ENCODE measurements around the gene PRR5L. TPM values are rescaled to one million over a fixed set of nuclear protein-coding genes. Genes with fewer than 3 reads are reported as not detected.
A peak's percentile ranks its signal among the peaks of the same experiment; 100 is the strongest.

PRR5L gene
- polyA plus RNA-seq, 3 donors = 3.5 to 16.0 (median 7.4) TPM

GRCh38 chr11:36451045-36451444 is 155.0 kb downstream of the PRR5L start:
- 92% methylated on average over 6 of the region's 6 CpGs for WGBS (ENCODE audit: insufficient coverage)
- Histone ChIP-seq H3K9ac (ENCODE audit: insufficient read depth, low read length, poor library complexity, severe bottlenecking) (no peak overlapping the region), H3K4me1 (ENCODE audit: control insufficient read depth in 1 of 2, insufficient read depth in 2 of 2, low read length in 2 of 2) (peaks cover 43 to 55% of the 10 kb centered on the region in 2 donors), H3K27ac (ENCODE audit: low read depth in 1 of 2, low read length in 2 of 2) (no peak overlapping the region), H3K9me3 (replicated peaks in 1 of 2; ENCODE audit: control insufficient read depth in 1 of 2, insufficient read depth in 1 of 2, low read length in 2 of 2) (no peaks in the 10 kb centered on the region), H3K36me3 (replicated peaks in 1 of 2; ENCODE audit: control insufficient read depth in 1 of 2, insufficient read depth in 2 of 2, low read length in 2 of 2) (no peaks in the 10 kb centered on the region), H4K20me1 (ENCODE audit: insufficient read depth, low read length) (no peaks in the 10 kb centered on the region), H3K4me3 (replicated peaks in 1 of 3; ENCODE audit: low read depth in 2 of 3, low read length in 3 of 3) (no peak overlapping the region), H3K4me2 (replicated peaks; ENCODE audit: extremely low read depth, low read length, poor library complexity, severe bottlenecking) (no peak overlapping the region), H3K79me2 (ENCODE audit: insufficient read depth, low read length) (no peaks in the 10 kb centered on the region), H2AFZ (ENCODE audit: insufficient read depth, low read depth, low read length, poor library complexity, severe bottlenecking) (peak overlapping the region; percentile 83), H3K27me3 (ENCODE audit: control insufficient read depth in 2 of 2, insufficient read depth in 2 of 2, low read length in 2 of 2) (no peaks in the 10 kb centered on the region)
- no peak overlapping the region for H3K4me3 Mint-ChIP-seq
- DNase-seq = no peak
- H3K27me3 Mint-ChIP-seq (ENCODE audit: low read depth in 3 of 3) = peaks cover 0 to 5% (median 4%) of the 10 kb centered on the region in 3 donors
- H3K4me1 Mint-ChIP-seq = peaks cover 61% of the 10 kb centered on the region
- H3K9me3 Mint-ChIP-seq = peaks cover 0 to 2% (median 0%) of the 10 kb centered on the region in 7 donors
- no peak overlapping the region for H3K27ac Mint-ChIP-seq
- peaks cover 30 to 35% of the 10 kb centered on the region in 2 donors for H3K36me3 Mint-ChIP-seq
- intact Hi-C loops (cut with micrococcal nuclease) = loop anchor here in 1 of 2 donors (10.0 kb wide), 1 partner anchor 86 kb away; no protein-coding TSS in a partner anchor
- TF ChIP-seq, protein P1, sequence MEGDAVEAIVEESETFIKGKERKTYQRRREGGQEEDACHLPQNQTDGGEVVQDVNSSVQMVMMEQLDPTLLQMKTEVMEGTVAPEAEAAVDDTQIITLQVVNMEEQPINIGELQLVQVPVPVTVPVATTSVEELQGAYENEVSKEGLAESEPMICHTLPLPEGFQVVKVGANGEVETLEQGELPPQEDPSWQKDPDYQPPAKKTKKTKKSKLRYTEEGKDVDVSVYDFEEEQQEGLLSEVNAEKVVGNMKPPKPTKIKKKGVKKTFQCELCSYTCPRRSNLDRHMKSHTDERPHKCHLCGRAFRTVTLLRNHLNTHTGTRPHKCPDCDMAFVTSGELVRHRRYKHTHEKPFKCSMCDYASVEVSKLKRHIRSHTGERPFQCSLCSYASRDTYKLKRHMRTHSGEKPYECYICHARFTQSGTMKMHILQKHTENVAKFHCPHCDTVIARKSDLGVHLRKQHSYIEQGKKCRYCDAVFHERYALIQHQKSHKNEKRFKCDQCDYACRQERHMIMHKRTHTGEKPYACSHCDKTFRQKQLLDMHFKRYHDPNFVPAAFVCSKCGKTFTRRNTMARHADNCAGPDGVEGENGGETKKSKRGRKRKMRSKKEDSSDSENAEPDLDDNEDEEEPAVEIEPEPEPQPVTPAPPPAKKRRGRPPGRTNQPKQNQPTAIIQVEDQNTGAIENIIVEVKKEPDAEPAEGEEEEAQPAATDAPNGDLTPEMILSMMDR (IDR thresholded peaks at IDR 0.05) = no peak

- Mint-ChIP-seq H3K4me3 (no peak overlapping the region), H3K27me3 (ENCODE audit: low read depth in 3 of 3) (peaks cover 0 to 5% (median 4%) of the 10 kb centered on the region in 3 donors), H3K9me3 (peaks cover 0 to 2% (median 0%) of the 10 kb centered on the region in 7 donors), H3K4me1 (peaks cover 63% of the 10 kb centered on the region), H3K27ac (no peak overlapping the region), H3K36me3 (peaks cover 25 to 33% of the 10 kb centered on the region in 2 donors)
- Histone ChIP-seq H3K4me3 (replicated peaks in 1 of 3; ENCODE audit: low read depth in 2 of 3, low read length in 3 of 3) (no peak overlapping the region), H3K79me2 (ENCODE audit: insufficient read depth, low read length) (no peaks in the 10 kb centered on the region), H3K27me3 (ENCODE audit: control insufficient read depth in 2 of 2, insufficient read depth in 2 of 2, low read length in 2 of 2) (no peaks in the 10 kb centered on the region), H3K36me3 (replicated peaks in 1 of 2; ENCODE audit: control insufficient read depth in 1 of 2, insufficient read depth in 2 of 2, low read length in 2 of 2) (no peaks in the 10 kb centered on the region), H3K27ac (ENCODE audit: low read depth in 1 of 2, low read length in 2 of 2) (no peak overlapping the region), H2AFZ (ENCODE audit: insufficient read depth, low read depth, low read length, poor library complexity, severe bottlenecking) (no peak overlapping the region), H3K9me3 (replicated peaks in 1 of 2; ENCODE audit: control insufficient read depth in 1 of 2, insufficient read depth in 1 of 2, low read length in 2 of 2) (no peaks in the 10 kb centered on the region), H3K9ac (ENCODE audit: insufficient read depth, low read length, poor library complexity, severe bottlenecking) (no peak overlapping the region), H3K4me2 (replicated peaks; ENCODE audit: extremely low read depth, low read length, poor library complexity, severe bottlenecking) (no peak overlapping the region), H4K20me1 (ENCODE audit: insufficient read depth, low read length) (no peaks in the 10 kb centered on the region), H3K4me1 (ENCODE audit: control insufficient read depth in 1 of 2, insufficient read depth in 2 of 2, low read length in 2 of 2) (peaks cover 43 to 56% of the 10 kb centered on the region in 2 donors)
- TF ChIP-seq, protein P1 (IDR thresholded peaks at IDR 0.05) = no peak
- no CpG with 5 or more reads among the region's 1 CpG for WGBS (ENCODE audit: insufficient coverage)
- DNase-seq = no peak
- intact Hi-C loops (cut with micrococcal nuclease) = loop anchor here in 1 of 2 donors (10.0 kb wide), 1 partner anchor 87 kb away; no protein-coding TSS in a partner anchor
Measured at GRCh38 chr11:36451681-36452080, 155.6 kb downstream of the PRR5L start.

Measured in CD14-positive monocyte (primary cell).